Measurements from ENCODE around the gene SMIM44. TPM values are rescaled to one million over a fixed set of nuclear protein-coding genes. Genes with fewer than 3 reads are reported as not detected.

Gene SMIM44
- total RNA-seq, 1 donor: not detected

DNA sequence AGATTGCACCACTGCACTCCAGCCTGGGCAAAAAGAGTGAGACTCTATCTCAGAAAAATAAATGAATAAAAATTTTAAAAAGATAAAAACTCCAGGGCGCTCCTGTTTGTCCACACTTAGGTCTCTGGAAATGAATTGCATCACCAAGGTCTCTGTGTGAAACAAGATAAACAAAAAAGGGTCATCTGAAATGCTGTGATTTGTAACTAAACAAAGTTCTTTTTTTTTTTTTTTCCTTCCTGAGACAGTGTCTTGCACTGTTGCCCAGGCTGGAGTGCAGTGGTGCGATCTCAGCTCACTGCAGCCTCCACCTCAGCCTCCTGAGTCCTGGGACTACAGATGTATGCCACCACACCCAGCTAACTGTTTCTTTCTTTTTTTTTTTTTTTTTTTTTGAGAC is 34.4 kb upstream of the SMIM44 start:
- TF ChIP-seq, protein P1, sequence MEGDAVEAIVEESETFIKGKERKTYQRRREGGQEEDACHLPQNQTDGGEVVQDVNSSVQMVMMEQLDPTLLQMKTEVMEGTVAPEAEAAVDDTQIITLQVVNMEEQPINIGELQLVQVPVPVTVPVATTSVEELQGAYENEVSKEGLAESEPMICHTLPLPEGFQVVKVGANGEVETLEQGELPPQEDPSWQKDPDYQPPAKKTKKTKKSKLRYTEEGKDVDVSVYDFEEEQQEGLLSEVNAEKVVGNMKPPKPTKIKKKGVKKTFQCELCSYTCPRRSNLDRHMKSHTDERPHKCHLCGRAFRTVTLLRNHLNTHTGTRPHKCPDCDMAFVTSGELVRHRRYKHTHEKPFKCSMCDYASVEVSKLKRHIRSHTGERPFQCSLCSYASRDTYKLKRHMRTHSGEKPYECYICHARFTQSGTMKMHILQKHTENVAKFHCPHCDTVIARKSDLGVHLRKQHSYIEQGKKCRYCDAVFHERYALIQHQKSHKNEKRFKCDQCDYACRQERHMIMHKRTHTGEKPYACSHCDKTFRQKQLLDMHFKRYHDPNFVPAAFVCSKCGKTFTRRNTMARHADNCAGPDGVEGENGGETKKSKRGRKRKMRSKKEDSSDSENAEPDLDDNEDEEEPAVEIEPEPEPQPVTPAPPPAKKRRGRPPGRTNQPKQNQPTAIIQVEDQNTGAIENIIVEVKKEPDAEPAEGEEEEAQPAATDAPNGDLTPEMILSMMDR (IDR thresholded peaks at IDR 0.05; ENCODE audit: insufficient read depth, low read depth, low read length): no peak
- H3K4me3 ChIP-seq (ENCODE audit: low read depth, low read length): no peak overlapping the region
- DNase-seq (ENCODE audit: low read depth): peak; percentile 48

- DNase-seq (ENCODE audit: low read depth): no peak
- TF ChIP-seq, protein P1 (IDR thresholded peaks at IDR 0.05; ENCODE audit: insufficient read depth, low read depth, low read length): no peak
- H3K4me3 ChIP-seq (ENCODE audit: low read depth, low read length): no peak overlapping the region
Observed at GRCh38 chr19:3516675-3517207, 33.5 kb upstream of the SMIM44 start.

DNA sequence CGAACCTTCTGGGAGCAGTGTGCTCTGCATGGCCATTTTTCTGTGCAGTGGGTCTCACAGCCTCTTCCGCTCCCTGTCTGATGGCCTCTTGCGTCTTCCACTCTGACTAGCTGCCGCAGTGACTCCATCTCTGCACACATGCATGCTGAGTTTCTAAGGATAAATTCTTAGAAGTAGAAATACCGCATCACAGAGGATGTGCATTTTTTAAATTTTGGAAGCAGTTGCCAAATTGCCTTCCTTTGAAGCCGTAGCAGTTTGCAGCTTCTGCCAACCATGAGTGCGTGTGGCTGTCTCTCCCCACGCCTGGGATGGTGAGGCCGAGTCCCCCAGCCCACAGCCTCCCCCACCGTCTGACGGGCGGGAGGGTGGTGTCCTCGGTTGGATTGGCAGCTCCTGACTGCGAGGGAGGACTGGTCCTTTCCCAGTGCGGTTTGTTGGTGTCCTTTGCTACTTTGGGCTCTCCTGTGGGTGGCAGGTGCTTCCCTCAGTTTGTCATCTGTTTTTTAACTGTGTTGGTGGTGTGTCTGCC is 32.7 kb upstream of the SMIM44 start:
- TF ChIP-seq, protein P1 (IDR thresholded peaks at IDR 0.05; ENCODE audit: insufficient read depth, low read depth, low read length): no peak
- no peak overlapping the region for H3K4me3 ChIP-seq (ENCODE audit: low read depth, low read length)
- DNase-seq (ENCODE audit: low read depth): no peak

GRCh38 chr19:3514930-3515329 is 31.7 kb upstream of the SMIM44 start:
- no peak for DNase-seq (ENCODE audit: low read depth)
- TF ChIP-seq, protein P1 (IDR thresholded peaks at IDR 0.05; ENCODE audit: insufficient read depth, low read depth, low read length): no peak

GRCh38 chr19:3513229-3514140 is 30.2 kb upstream of the SMIM44 start:
- no peak overlapping the region for H3K4me3 ChIP-seq (ENCODE audit: low read depth, low read length)
- TF ChIP-seq, protein P1 (IDR thresholded peaks at IDR 0.05; ENCODE audit: insufficient read depth, low read depth, low read length): no peak
- no peak for DNase-seq (ENCODE audit: low read depth)

More at GRCh38 chr19:3514930-3515329, 31.7 kb upstream of the SMIM44 start:
- no peak overlapping the region for H3K4me3 ChIP-seq (ENCODE audit: low read depth, low read length)

DNA sequence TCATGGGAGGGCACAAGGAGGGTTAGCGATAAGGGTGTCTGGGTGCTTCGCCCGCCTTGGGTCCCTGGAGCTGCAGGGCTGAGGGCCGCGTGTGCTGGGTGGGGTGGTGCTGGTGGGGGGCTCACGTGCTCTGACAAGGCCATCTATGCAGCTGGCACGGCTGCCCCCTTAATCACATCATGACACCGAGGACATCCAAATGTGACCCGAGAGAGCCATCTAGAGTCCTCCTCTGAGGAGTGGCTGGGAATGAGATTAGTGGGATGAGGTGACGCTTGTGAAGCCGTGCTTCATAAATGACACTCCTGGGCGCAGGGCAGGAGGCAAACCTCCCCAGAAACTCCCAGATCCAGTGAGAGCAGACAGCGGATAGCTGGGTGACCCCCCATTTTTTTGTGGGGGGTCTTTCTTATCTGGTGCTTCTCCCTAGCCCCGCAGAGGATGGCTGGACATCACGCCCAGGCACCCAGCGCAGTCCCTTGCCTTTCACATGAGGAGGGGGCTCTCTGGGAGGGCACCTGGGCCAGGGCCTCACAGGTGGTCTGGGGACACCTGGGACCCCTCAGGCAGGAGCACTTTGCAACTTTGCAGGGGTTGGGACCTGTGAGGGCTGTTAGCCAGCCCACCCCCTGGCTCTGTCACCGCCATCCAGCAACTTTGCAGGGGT is 29.5 kb upstream of the SMIM44 start:
- DNase-seq (ENCODE audit: low read depth): no peak
- TF ChIP-seq, protein P1 (IDR thresholded peaks at IDR 0.05; ENCODE audit: insufficient read depth, low read depth, low read length): no peak
- no peak overlapping the region for H3K4me3 ChIP-seq (ENCODE audit: low read depth, low read length)
